ENCODE data around the gene SPOP.

DNA sequence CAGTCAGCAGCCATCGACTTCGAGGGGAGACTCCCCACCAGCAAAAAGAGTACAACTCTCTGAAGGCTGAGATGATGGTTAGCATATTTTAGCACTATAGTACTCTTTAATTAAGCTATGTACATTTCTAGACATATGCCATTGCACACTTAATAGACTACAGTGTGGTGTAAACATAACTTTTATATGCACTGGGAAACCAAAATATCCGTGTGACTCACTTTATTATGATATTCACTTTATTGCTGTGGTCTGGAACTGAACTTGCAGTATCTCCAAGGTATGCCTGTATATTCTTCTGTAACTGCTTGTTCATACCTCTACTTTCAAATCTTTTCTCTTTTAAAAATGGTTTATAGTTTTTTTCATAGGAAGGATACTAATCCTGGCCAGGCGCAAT, 113.3 kb downstream of the SPOP start:
- TF ChIP-seq, protein P1, sequence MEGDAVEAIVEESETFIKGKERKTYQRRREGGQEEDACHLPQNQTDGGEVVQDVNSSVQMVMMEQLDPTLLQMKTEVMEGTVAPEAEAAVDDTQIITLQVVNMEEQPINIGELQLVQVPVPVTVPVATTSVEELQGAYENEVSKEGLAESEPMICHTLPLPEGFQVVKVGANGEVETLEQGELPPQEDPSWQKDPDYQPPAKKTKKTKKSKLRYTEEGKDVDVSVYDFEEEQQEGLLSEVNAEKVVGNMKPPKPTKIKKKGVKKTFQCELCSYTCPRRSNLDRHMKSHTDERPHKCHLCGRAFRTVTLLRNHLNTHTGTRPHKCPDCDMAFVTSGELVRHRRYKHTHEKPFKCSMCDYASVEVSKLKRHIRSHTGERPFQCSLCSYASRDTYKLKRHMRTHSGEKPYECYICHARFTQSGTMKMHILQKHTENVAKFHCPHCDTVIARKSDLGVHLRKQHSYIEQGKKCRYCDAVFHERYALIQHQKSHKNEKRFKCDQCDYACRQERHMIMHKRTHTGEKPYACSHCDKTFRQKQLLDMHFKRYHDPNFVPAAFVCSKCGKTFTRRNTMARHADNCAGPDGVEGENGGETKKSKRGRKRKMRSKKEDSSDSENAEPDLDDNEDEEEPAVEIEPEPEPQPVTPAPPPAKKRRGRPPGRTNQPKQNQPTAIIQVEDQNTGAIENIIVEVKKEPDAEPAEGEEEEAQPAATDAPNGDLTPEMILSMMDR (IDR thresholded peaks at IDR 0.05), result no peak
- TF ChIP-seq POLR2A (IDR thresholded peaks at IDR 0.05), result no peak
